ENCODE data around the gene HHIPL1.

- TF ChIP-seq CTCF (IDR thresholded peaks at IDR 0.05; ENCODE audit: insufficient read depth, low read length) (no peak), POLR2AphosphoS5 (IDR thresholded peaks at IDR 0.05; ENCODE audit: low read depth) (no peak)
Observed at GRCh38 chr14:99660794-99661193, 15.9 kb downstream of the HHIPL1 start.
